A204.1 (cell line): ENCODE data around the gene KIAA0319L.
A peak's percentile ranks its signal among the peaks of the same experiment; 100 is the strongest.

Experiments
- FAIRE-seq: peaks from 2 replicates; lab custom pipeline; 2012; peaks lifted over from hg19 to GRCh38; lab: Jason Lieb, UNC

Gene KIAA0319L

DNA sequence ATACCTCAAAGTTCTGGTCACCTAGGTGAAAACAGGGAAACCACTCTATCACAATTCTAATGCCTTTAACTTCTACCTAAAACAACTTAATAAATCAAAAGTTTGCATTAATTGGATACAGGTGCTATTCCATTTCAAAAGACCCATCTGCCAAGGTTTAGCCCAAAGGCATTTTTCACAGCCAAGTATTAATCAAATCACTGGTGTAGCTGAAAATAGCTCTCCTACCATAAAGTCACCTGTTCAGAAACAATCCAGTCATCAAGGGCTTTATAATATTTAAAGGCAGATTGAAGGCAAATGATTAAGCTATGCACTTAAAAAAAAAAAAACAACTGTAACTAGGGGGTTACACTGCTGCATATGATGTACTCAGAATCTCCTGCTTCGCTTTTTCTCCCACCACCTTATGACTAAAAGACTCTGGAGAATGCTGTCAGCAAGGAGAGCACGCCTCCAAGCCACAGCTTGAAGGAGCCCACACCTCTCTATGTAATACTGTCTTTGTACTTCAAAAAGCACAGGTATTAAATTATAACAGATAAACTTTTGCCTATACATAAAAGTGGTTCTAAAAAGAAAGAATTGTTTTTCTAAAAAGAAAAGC is 20.5 kb downstream of the KIAA0319L start:
- FAIRE-seq, result no peak

DNA sequence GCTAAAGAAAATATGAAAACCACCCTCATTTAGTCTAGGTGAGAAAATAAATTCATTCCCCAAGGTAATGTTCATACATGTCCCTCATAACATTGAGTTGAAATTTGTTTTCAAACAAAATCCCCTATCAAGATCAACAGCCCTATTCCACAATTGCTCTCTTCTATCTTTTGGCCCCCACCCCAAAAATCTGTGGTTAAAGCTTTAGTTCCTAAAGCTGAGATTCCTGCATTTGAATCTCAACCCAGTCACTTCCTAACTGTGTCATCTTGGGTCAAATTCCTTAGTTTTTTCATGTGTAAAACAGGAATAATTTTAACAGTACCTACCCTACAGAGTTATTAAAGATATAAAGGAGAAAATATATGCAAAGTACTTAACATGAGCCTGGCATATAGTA is 22.0 kb downstream of the KIAA0319L start:
- FAIRE-seq, result no peak

DNA sequence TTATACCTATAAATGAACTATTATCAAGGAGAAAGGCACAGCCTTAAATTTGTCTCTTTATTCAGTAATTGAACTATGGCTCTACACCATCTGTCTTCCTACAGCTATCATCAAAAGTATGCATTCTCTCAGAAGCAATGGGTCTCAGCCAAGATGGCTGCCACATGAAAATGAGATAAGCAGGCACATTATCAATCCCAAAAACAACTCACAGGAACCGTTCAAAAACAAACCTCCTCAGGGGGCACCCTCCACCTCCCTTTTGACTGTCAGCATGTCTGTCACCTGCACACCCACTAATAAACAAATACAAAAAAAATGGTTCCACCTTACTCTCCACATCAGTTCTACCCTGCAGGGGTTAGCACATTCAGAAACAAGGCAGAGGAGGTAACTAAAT is 23.6 kb downstream of the KIAA0319L start:
- FAIRE-seq, result no peak

DNA sequence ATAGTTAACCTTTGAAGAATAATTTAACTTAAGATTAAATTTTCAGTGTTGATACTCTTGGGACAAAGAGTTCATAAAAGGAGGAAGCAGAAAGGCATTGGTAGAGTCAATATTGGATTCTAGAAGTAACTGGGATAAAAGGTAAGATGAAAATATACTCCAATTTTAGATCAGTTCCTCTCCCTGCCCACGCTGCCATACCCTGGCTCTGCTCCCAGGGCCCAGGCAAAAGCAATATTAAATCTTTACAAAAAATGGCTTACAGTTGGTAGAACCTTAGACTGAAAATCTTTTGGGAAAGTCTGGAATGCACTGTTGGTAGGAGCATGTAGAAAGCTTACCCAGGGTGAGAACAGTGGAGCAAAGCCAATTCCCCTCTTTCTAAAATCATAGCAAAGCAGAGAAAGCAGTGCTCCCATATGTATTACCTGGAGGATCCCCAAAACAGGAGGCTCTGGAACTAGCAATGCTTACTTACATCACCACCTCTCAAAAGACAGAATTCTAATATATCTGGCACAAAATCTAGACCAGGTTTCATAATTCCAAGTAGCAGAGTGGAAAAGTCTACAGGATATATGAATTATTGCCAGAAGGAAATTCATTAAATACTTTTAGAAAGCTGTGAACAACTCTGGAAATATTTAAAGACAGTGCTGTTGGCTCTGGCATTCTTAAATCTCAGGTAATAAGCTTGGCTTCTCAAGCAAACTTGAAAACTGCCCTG is 24.5 kb downstream of the KIAA0319L start:
- no peak for FAIRE-seq

DNA sequence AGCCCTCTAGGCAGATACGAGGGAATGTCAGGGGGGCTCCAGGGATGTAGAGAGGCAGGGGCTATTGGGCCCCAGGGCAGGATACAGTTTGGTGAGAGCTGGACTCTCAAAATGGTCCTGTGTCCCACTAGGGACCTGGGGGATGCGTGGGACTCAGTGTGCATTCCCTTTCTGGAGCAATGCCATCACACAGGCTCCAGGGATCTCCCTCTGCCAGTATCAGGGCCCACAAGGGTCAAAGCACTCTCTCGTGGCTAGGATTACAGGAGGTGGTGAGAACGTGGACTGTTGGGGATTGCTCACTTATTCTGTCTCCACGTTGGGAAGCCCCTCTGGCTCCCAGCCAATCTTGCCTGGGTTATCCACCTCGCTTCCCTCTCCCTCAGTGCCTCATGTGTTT is 25.8 kb downstream of the KIAA0319L start:
- FAIRE-seq, result no peak

DNA sequence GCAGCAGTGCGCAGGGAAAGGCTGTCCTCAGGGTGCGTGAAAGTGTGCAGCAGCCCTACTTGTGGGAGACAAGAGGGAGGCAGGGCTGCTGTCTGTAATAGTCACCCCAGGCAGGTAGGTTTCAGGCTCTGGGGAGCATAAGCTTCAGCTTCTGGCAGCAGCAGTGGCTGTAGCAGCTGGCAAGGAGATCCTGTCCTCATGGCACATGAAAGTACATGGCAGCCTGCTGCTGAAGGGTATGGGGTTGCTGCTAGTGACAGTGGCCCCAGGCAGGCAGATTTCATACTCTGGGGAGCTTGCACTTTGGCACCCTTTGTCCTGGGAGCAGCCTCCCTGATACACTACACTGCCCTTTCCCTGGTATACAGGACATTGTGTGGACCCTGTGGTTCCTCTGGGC is 26.3 kb downstream of the KIAA0319L start:
- no peak for FAIRE-seq

DNA sequence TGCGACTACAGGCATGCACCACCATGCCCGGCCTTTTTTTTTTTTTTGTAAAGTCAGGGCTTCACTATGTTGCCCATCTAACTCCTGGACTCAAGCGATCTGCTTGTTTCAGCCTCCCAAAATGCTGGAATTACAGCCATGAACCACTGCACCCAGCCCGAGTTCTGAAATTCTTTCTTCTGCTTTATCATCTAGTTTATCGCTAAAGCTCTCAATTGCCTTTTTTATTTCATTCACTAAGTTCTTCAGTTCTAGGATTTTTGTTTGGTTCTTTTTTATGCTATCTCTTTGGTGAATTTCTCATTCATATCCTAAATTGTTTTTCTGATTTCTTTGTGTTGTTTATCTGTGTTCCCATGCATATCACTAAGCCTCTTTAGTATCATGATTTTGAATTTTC is 27.0 kb downstream of the KIAA0319L start:
- no peak for FAIRE-seq

DNA sequence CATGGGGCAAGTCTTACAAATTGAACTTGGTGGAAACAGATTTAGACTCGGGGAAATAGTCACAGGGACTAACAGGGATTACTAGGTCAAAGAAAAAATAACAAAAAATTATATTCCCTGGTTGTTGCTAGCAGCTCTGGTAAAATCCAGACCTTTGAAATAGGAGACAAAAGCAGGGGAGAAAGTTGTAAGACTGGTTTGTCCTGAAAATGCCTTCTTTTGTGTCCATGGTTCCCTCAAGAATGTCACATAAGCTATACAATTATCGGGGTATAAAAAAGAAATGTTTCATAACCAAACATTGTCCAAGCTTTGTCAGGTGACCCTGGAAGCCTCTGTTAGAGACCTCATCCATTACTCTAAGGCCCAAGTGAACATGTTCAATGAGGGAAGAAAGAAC is 33.1 kb downstream of the KIAA0319L start:
- FAIRE-seq, result no peak

DNA sequence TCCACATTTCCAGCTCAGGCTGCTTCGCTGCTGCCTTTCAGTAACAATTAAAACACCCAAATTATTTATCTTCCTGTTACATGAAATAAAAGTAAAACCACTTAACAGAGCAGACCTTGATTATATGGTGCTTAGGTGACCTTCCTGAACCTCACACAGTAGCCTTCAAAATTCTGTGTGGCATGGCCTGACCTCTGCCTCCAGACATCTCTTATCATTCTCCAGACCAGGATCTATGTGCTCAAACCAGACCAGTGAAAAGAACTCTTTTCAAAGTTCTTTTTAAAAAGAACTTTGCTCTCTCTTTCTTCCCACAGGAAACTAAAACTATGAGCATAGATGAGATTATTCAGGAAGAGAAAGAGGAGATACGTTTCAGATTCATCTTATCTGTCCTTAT is 37.8 kb downstream of the KIAA0319L start:
- FAIRE-seq, result no peak

DNA sequence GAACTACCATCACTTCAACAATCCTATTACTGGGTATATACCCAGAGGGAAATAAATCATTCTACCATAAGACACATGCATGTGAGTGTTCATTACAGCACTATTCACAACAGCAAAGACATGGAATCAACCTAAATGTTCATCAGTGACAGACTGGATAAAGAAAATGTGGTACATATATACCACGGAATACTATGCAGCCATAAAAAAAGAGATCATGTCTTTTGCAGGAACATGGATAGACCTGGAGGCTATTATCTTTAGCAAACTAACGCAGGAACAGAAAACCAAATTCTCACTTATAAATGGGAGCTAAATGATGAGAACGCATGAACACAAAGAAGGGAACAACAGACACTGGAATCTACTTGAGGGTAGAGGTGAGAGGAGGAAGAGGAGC is 39.0 kb downstream of the KIAA0319L start:
- FAIRE-seq, result no peak

DNA sequence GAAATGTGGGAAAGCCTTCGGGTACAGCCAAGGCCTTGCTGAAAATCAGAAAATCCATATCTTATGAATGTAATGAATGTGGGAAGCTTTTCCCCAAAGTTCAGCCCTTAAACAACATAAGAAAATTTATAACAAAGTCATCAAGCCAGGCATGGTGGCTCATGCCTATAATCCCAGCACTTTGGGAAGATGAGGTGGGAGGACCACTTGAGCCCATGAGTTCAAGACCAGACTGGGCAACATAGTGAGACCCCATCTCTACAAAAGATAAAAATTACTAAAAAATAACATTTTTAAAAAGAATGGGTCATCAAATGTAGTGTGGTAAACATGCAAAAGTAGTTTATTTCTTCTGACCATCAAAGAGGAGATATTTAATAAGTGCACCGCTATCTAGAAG is 45.9 kb downstream of the KIAA0319L start:
- FAIRE-seq, result no peak

DNA sequence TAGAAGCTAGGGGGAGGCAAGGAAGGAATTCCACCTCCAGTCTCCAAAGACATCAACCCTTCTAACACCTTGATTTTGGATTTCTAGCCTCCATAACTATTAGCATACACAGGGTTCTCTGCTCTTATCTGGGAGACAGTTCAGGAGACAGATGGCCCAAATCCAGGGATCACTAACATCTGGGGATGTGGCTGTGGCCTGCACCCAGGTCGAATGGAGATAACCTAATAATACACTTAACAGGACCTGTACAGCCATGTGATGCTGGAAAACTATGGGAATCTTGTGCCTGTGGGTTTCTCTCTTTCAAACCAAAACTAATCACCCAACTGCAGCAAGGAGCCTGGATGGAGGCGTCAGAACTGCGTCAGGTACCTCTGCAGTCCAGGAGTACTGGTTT is 47.6 kb downstream of the KIAA0319L start:
- FAIRE-seq, result no peak

DNA sequence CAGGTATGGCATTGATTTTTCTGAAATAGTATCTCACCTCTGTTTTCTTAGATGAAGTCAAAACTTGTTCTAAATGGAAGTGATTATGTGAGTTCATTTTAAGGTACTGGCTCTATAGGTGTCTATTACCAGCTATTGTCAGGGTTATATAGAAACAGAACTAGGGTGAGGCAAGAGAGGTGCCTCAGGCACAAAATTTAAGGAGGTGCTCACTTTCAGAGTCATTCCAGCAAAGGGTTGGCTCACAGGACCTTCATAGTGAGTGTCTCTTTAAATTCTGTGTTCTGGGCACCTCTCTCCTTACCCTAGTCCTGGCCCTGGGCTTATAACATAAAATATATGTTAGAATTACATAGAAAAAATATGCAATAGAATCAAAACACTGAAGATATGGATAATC is 49.3 kb downstream of the KIAA0319L start:
- FAIRE-seq, result no peak

DNA sequence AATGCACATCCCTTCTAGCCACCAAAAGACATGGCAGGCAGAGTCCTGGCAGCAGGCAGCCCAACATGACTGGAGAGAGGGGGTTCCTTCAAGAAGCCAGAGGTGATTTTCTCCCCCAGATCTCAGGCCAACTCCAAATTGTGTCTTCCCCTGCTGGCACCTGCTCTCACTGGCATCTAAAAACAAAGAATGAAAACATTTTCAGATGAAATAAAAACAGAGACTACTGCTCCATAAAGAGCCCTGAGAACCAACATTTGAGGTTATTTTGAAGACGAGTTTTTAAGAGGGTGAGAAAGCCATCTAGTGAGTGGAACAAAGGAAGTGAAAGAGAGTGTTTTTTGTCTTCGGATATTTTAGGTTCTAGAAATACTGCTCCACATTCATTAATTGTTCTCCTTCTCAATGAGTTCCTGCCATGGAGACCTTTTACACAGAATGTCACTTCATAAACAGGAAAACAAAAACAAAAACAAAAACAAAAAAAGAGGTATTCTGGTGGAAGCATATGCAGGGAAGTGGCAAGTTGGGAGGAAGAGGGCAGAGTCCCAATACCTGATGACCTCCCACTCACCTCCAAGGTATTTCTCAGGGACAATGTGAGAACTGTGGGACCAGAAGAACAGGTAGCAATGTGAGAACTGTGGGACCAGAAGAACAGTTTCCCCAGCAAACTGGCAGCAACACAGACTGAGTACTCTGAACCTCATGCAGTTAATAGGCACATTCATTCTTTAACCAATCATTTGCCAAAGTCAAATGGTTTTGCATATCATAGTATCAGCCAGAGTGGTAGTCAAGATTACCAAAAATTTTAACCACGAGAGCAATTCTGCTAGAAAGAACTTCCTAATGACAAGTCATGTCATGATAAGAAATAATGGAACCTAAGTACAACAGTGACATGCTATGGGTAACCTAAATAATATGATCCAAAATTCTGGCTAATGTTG is 50.0 kb downstream of the KIAA0319L start:
- FAIRE-seq, result no peak

DNA sequence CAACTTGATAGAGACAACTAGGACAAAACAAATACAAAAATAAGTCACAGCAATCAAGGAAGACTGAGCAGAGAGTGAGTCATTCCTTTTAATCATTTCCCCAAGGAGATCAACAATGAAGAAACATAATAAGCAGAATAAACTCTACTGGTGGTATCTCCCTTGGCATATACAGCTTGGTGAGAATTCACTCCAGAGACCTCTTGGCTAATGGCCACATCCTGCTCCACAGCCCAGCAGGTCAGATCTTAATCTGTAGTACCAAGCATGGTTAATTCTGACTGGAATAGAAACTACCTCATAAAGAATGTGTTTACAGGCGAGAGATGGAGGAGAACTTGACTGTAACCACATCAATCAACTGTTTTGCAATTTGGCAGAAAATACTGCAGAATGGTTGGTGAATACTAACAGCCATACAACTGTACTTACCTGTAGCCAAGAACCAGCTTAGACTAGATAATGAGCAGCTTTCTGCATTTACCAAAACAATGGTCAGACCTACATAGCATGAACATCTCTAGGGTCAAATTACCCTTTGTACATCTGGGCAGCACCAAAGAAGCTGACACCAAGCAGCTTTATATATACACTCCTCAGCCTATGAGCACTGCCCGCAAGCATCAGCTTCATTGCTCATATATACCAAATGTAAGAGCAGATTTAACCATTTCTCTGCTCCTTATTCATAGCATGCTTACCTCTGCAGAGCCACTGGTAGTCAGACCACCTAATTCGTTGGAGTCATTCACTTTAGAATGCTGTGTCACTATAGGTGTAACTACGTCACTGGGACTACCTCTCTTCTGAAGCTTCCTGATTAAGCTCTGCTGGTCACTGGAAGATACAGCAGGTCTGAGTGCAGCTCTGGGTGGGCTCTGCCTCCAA is 51.0 kb downstream of the KIAA0319L start:
- FAIRE-seq, result no peak

DNA sequence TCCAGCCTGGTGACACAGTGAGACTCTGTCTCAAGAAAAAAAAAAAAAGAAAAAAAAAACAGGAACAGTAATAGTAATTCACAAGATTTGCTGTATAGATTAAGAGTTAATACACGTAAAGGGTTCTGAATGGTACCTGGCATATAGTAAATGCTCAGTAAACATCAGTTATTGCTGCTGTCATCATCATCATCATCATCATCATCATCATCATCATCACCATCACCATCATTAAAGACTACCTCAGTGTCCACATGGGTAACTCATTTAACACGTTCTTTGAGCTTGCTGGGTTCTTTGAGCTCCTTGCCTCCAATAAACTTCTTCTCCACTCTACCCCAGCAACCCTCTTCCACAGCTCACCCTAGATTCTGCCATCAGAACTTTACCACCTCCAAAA is 55.0 kb downstream of the KIAA0319L start:
- no peak for FAIRE-seq

DNA sequence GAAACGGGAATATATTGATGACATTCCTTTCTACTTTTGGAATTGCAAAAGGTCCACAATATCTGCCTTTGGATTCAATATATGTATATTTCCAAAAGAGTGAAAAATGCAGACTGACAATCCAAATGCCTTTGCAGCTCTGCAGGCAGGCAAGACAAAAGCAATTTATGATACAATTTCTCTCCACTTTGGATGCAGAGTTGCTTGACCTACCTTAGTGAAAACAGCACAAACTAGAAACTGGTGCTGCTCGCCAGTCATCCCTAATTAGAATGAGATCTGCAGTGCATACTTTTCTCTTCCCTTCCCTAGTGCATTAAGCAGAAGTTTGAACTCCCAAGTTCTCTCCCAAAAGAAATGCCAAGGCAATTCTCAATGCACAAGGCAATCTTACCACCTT is 56.8 kb downstream of the KIAA0319L start:
- no peak for FAIRE-seq

DNA sequence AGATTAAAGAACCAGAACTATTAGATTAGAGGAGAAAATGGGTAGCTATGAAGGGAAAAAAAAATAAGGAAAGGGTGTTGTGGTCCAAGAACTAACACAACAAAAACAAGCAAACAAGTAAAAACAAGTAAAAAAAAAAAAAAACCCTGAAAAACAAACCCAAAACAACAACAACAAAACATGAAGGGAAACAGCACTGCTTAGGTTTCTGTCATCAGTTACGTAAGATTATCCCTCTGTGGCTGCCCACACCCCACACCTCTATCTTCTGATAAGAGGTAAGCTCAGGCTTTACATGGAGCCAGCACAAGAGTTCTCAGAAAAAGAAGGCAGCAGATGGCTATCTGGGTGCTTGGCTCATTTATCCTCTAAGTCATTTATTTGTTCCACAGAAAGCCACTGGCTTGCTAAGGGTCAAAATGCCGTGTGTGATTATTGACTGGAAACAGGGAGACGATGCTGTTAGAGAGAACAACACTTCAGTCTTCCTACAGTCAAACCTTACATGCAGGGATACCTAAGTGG is 57.5 kb downstream of the KIAA0319L start:
- FAIRE-seq, result no peak

DNA sequence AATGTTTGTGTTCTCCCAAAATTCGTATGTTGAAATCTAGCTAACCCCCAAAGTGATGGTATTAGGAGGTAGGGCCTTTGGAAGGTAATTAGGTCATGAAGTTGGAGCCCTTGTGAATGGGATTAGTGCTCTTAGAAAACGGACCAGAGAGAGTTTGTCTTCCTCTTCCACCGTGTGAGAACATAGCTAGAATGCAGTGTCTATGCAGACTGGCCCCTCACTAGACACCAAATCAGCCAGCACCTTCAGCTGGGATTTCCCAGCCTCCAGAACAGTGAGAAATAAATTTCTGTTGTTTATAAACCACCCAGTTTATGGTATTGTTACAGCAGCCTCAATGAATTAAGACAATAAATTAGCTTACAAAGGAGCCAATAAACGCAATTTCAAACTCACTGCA is 58.0 kb downstream of the KIAA0319L start:
- no peak for FAIRE-seq

DNA sequence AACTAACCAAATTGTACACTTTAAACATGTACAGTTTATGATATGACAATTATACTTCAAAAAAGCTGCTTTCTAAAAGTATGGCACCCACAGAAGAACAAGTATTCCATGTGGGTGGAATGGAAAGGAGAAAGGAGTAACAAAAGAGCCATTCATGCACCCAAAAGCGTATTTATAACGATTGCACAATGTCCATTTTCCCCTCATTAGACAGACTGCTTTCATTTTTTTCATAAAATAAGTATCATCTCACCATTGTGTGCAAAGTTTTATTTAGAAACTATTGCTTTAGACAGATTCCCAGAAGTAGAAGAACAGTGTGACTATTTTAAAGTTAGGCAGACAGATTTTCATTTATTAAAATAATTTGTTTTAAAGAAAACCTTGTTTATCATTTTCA is 59.6 kb downstream of the KIAA0319L start:
- no peak for FAIRE-seq

DNA sequence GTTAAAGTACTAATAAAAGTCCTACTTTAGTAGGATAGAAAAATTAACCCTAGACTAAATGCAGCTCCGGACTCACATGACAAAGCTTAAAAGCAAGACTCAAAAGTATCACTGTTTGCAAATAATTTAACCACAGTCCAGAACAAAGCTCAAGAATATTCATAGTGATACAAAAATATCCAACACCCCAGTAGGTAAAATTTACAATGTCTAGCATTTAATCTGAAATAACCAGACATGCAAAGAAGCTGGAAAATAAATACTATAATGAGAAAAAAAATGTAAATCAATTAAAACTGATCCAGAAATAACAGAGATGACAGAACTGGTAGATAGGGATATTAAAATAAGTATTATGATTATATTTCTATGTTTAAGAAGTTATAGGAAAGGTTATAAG is 67.0 kb downstream of the KIAA0319L start:
- peak; percentile 51 for FAIRE-seq

DNA sequence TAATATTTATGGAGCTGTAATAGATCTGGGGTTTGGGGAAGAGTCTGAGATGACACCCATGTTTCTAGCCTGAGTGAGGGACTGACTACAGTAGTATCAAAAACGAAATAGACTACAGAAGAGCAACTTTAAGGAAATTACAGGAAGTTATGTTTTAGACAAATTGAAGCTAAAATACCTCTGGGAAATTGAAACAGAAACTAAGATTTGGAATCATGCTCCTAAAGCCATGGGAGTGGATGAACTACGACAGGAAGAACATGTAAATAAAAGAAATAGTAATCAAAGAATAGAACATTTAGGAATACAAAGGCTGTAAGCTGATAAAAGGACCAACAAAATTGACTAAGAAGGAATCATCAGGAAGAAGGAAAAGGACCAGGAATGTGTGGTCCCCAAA is 68.9 kb downstream of the KIAA0319L start:
- peak; percentile 52 for FAIRE-seq
